ENCODE results near the gene TPGS2.

DNA sequence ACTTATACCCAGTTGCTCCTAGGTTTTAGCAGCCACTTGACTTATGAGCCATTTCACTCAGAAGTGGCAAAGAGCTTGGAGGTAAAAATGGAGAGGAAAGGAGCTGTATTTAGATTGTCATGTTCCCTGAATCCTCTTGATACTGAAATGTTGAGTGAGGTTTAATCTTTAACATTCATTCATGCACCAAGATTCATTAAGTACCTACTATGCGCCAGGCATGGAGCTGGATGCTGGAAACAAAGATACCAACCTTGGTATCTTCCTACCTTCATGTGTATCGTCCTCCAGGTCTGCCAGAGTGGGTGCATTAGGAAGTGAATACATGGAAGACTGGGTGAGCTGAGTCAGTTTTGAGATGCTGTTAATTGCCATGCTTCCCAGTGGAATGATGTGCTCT lies 23.7 kb downstream of the TPGS2 start:
- TF ChIP-seq, protein P1, sequence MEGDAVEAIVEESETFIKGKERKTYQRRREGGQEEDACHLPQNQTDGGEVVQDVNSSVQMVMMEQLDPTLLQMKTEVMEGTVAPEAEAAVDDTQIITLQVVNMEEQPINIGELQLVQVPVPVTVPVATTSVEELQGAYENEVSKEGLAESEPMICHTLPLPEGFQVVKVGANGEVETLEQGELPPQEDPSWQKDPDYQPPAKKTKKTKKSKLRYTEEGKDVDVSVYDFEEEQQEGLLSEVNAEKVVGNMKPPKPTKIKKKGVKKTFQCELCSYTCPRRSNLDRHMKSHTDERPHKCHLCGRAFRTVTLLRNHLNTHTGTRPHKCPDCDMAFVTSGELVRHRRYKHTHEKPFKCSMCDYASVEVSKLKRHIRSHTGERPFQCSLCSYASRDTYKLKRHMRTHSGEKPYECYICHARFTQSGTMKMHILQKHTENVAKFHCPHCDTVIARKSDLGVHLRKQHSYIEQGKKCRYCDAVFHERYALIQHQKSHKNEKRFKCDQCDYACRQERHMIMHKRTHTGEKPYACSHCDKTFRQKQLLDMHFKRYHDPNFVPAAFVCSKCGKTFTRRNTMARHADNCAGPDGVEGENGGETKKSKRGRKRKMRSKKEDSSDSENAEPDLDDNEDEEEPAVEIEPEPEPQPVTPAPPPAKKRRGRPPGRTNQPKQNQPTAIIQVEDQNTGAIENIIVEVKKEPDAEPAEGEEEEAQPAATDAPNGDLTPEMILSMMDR (IDR thresholded peaks at IDR 0.05 in 8 of 11, conservative IDR thresholded peaks at IDR 0.05 in 3 of 11), result no peak
- TF ChIP-seq POLR2A (IDR thresholded peaks at IDR 0.05) (no peak), POLR2AphosphoS5 (IDR thresholded peaks at IDR 0.05) (no peak)
